Measurements from ENCODE around the gene NOL3.

Gene NOL3

DNA sequence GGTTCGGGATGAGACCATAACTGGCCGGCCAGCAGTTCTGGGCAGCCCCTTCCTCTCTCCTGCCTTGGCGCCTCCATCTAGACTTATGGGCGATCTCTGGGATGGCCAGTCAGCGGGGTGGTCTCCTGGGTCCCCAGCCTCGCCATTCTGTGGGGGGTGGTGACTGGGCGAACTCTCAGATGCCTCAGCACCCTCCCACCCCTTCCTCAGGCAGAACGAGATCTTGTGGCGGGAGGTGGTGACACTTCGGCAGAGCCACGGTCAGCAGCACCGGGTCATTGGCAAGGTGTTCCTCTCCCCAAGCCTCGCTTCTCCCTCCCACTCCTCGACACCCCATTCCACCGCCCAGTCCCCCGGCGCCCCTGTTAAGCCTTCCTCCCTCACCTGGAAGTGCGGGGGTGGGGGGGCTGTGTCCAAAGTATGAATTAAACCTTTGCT lies 4.2 kb upstream of the NOL3 start:
- DNase-seq (ENCODE audit: low read depth), result no peak

DNA sequence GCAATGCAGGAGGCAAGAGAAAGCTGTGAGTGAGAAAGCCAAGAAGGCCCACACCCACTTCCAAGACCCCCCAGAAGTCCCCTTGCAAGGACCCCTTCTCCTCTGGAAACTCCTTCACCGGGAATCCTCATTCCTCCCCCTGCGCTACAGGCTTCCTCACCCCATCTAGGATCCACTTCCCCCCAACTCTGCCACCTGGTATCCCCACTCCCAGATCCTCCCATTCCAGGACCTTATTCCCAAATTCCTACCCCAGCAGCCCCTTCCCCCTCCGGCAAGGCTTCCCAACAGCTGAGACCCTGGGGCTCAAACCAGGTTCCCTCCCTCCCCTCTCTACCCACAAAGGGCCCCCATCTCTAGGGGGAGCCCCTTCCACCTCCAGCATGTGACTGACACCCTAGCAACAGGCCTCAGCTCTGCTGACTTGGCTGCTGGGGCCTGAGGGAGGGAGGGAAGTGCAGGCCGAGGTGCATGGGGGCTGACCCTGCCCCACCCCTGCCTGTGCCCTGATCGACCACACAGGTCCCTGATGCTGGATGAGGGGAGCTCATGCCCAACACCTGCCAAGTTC lies 3.7 kb upstream of the NOL3 start:
- no peak overlapping the region for H3K4me3 ChIP-seq (ENCODE audit: low read depth, low read length)
- DNase-seq (ENCODE audit: low read depth), result no peak
- TF ChIP-seq, protein P1, sequence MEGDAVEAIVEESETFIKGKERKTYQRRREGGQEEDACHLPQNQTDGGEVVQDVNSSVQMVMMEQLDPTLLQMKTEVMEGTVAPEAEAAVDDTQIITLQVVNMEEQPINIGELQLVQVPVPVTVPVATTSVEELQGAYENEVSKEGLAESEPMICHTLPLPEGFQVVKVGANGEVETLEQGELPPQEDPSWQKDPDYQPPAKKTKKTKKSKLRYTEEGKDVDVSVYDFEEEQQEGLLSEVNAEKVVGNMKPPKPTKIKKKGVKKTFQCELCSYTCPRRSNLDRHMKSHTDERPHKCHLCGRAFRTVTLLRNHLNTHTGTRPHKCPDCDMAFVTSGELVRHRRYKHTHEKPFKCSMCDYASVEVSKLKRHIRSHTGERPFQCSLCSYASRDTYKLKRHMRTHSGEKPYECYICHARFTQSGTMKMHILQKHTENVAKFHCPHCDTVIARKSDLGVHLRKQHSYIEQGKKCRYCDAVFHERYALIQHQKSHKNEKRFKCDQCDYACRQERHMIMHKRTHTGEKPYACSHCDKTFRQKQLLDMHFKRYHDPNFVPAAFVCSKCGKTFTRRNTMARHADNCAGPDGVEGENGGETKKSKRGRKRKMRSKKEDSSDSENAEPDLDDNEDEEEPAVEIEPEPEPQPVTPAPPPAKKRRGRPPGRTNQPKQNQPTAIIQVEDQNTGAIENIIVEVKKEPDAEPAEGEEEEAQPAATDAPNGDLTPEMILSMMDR (conservative IDR thresholded peaks at IDR 0.05; ENCODE audit: low read depth, low read length), result no peak

More for the DNA sequence above, 4.2 kb upstream of the NOL3 start:
- no peak overlapping the region for H3K4me3 ChIP-seq (ENCODE audit: low read depth, low read length)
- TF ChIP-seq, protein P1 (conservative IDR thresholded peaks at IDR 0.05; ENCODE audit: low read depth, low read length), result no peak

DNA sequence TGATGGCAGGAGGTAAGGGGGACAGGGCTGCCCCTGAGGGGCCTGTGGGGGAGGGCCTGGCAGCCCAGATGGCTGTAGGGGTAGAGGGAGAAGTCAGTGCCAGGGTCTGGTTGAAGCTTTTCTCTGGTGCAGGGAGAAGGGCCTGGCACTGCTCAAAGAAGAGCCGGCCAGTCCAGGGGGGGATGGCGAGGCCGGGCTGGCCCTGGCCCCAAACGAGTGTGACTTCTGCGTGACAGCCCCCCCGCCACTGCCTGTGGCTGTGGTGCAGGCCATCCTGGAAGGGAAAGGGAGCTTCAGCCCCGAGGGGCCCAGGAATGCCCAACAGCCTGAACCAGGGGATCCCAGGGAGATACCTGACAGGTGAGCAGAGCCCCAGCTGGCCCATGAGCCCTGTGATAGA lies 2.8 kb upstream of the NOL3 start:
- no peak overlapping the region for H3K4me3 ChIP-seq (ENCODE audit: low read depth, low read length)
- TF ChIP-seq, protein P1 (conservative IDR thresholded peaks at IDR 0.05; ENCODE audit: low read depth, low read length), result no peak
- no peak for DNase-seq (ENCODE audit: low read depth)

DNA sequence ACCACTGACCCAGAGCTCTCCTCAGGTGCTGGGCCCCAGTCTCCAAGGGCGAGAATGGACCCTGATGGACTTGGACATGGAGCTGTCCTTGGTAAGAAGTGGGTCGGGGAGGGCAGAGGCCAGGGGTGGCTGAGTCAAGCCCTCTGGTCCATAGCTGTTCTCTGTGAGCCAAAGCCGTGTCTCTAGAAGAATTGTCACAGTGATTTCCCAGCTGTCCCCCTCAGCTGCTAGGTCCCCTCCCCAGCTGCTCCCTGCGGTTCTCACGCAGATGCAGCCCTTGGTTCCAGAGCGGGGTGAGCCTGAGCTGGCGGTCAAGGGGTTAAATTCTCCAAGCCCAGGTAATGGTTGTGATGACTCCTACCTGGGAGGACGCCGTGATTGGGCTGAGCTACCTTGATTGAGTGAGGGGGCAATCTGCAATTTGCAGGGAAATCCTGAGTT lies 1.3 kb upstream of the NOL3 start:
- TF ChIP-seq, protein P1 (conservative IDR thresholded peaks at IDR 0.05; ENCODE audit: low read depth, low read length), result no peak
- no peak overlapping the region for H3K4me3 ChIP-seq (ENCODE audit: low read depth, low read length)
- no peak for DNase-seq (ENCODE audit: low read depth)

GRCh38 chr16:67169642-67170167 lies 633 bp upstream of the NOL3 start:
- DNase-seq (ENCODE audit: low read depth), result peak; percentile 48
- peak overlapping the region; percentile 59 for H3K4me3 ChIP-seq (ENCODE audit: low read depth, low read length)
- TF ChIP-seq, protein P1 (conservative IDR thresholded peaks at IDR 0.05; ENCODE audit: low read depth, low read length), result peak; percentile 70

GRCh38 chr16:67170949-67171649 lies 761 bp downstream of the NOL3 start:
- TF ChIP-seq, protein P1 (conservative IDR thresholded peaks at IDR 0.05; ENCODE audit: low read depth, low read length), result no peak
- H3K4me3 ChIP-seq (ENCODE audit: low read depth, low read length), result peak overlapping the region; percentile 59
- DNase-seq (ENCODE audit: low read depth), result no peak

Data from choroid plexus epithelial cell (primary cell).